Measurements from ENCODE around the gene KLF6.

DNA sequence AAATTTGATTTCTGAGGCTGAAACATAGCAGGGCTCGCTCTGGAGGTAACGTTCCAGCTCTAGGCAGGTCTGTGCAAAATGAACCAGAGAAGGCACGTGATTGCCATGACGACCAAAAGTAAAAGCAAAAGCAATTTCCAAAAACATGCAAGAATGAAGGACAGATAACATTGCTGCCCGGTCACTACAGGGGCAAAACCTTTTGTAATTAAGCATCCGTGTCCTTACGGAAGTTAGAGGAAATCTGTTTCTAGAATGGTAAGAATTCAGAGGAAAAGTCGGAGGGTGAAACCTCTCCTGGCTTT, 2.9 kb downstream of the KLF6 start:
- TF ChIP-seq, protein P1, sequence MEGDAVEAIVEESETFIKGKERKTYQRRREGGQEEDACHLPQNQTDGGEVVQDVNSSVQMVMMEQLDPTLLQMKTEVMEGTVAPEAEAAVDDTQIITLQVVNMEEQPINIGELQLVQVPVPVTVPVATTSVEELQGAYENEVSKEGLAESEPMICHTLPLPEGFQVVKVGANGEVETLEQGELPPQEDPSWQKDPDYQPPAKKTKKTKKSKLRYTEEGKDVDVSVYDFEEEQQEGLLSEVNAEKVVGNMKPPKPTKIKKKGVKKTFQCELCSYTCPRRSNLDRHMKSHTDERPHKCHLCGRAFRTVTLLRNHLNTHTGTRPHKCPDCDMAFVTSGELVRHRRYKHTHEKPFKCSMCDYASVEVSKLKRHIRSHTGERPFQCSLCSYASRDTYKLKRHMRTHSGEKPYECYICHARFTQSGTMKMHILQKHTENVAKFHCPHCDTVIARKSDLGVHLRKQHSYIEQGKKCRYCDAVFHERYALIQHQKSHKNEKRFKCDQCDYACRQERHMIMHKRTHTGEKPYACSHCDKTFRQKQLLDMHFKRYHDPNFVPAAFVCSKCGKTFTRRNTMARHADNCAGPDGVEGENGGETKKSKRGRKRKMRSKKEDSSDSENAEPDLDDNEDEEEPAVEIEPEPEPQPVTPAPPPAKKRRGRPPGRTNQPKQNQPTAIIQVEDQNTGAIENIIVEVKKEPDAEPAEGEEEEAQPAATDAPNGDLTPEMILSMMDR (IDR thresholded peaks at IDR 0.05 in 4 of 5, conservative IDR thresholded peaks at IDR 0.05 in 1 of 5) = no peak
- no peak for TF ChIP-seq POLR2A (IDR thresholded peaks at IDR 0.05)

All from gastrocnemius medialis (tissue), 4 donors.